ENCODE measurements around the gene NECAB2.

GRCh38 chr16:84009282-84009681 is 41.2 kb downstream of the NECAB2 start:
- TF ChIP-seq, protein P1, sequence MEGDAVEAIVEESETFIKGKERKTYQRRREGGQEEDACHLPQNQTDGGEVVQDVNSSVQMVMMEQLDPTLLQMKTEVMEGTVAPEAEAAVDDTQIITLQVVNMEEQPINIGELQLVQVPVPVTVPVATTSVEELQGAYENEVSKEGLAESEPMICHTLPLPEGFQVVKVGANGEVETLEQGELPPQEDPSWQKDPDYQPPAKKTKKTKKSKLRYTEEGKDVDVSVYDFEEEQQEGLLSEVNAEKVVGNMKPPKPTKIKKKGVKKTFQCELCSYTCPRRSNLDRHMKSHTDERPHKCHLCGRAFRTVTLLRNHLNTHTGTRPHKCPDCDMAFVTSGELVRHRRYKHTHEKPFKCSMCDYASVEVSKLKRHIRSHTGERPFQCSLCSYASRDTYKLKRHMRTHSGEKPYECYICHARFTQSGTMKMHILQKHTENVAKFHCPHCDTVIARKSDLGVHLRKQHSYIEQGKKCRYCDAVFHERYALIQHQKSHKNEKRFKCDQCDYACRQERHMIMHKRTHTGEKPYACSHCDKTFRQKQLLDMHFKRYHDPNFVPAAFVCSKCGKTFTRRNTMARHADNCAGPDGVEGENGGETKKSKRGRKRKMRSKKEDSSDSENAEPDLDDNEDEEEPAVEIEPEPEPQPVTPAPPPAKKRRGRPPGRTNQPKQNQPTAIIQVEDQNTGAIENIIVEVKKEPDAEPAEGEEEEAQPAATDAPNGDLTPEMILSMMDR (conservative IDR thresholded peaks at IDR 0.05; ENCODE audit: low read length) = no peak
- no peak for TF ChIP-seq EZH2phosphoT487 (IDR thresholded peaks at IDR 0.05; ENCODE audit: borderline replicate concordance)
